ENCODE data around the gene PGM1.

PGM1 gene

GRCh38 chr1:63642901-63643300, 49.7 kb downstream of the PGM1 start:
- TF ChIP-seq REST (IDR thresholded peaks at IDR 0.05; ENCODE audit: insufficient read depth in 1 of 2, low read depth in 2 of 2, low read length in 2 of 2), result no peak
- no peak for TF ChIP-seq FOXP2 (optimal IDR thresholded peaks at IDR 0.05; ENCODE audit: borderline replicate concordance, extremely low read depth, extremely low read length, insufficient read depth)
- TF ChIP-seq SIN3A (IDR thresholded peaks at IDR 0.05; ENCODE audit: borderline replicate concordance, insufficient read depth, low read length), result no peak
- no peak for TF ChIP-seq TAF1 (IDR thresholded peaks at IDR 0.05; ENCODE audit: borderline replicate concordance, insufficient read depth, low read length)
- no peak for TF ChIP-seq POLR2AphosphoS5 (IDR thresholded peaks at IDR 0.05; ENCODE audit: low read depth, low read length)

- no peak for TF ChIP-seq FOXP2 (optimal IDR thresholded peaks at IDR 0.05; ENCODE audit: borderline replicate concordance, extremely low read depth, extremely low read length, insufficient read depth)
- TF ChIP-seq REST (IDR thresholded peaks at IDR 0.05; ENCODE audit: insufficient read depth in 1 of 2, low read depth in 2 of 2, low read length in 2 of 2), result no peak
- TF ChIP-seq SIN3A (IDR thresholded peaks at IDR 0.05; ENCODE audit: borderline replicate concordance, insufficient read depth, low read length), result no peak
- TF ChIP-seq TAF1 (IDR thresholded peaks at IDR 0.05; ENCODE audit: borderline replicate concordance, insufficient read depth, low read length), result no peak
- no peak for TF ChIP-seq POLR2AphosphoS5 (IDR thresholded peaks at IDR 0.05; ENCODE audit: low read depth, low read length)
These were observed 50.3 kb downstream of the PGM1 start for GRCh38 chr1:63643517-63643916.

- no peak for TF ChIP-seq TAF1 (IDR thresholded peaks at IDR 0.05; ENCODE audit: borderline replicate concordance, insufficient read depth, low read length)
- TF ChIP-seq REST (IDR thresholded peaks at IDR 0.05; ENCODE audit: insufficient read depth in 1 of 2, low read depth in 2 of 2, low read length in 2 of 2), result no peak
These were observed 50.7 kb downstream of the PGM1 start for GRCh38 chr1:63643926-63644325.

- no peak for TF ChIP-seq TAF1 (IDR thresholded peaks at IDR 0.05; ENCODE audit: borderline replicate concordance, insufficient read depth, low read length)
These were observed 52.1 kb downstream of the PGM1 start for GRCh38 chr1:63645317-63645716.

GRCh38 chr1:63648689-63649088, 55.5 kb downstream of the PGM1 start:
- TF ChIP-seq TAF1 (IDR thresholded peaks at IDR 0.05; ENCODE audit: borderline replicate concordance, insufficient read depth, low read length), result no peak
- TF ChIP-seq POLR2AphosphoS5 (IDR thresholded peaks at IDR 0.05; ENCODE audit: low read depth, low read length), result no peak
- no peak for TF ChIP-seq SIN3A (IDR thresholded peaks at IDR 0.05; ENCODE audit: borderline replicate concordance, insufficient read depth, low read length)
- no peak for TF ChIP-seq REST (IDR thresholded peaks at IDR 0.05; ENCODE audit: insufficient read depth in 1 of 2, low read depth in 2 of 2, low read length in 2 of 2)
- no peak for TF ChIP-seq FOXP2 (optimal IDR thresholded peaks at IDR 0.05; ENCODE audit: borderline replicate concordance, extremely low read depth, extremely low read length, insufficient read depth)
